KOPT-K1 (cell line): ENCODE data around the gene PHACTR3.

Experiments used
- H3K27ac ChIP-seq: fragments of 200-600 bp; sonication (generic); 2 replicates; pipeline ENCODE4 v1.5.1; 2016; ENCODE audit warnings: antibody characterized with exemption, mild to moderate bottlenecking, low read depth, low read length; ENCODE audit not compliant: poor library complexity, severe bottlenecking
- H3K36me3 ChIP-seq: fragments of 200-600 bp; sonication (generic); 2 replicates; pipeline ENCODE4 v1.5.1; 2017; ENCODE audit warnings: antibody characterized with exemption, mild to moderate bottlenecking, low read length, moderate library complexity; ENCODE audit not compliant: insufficient read depth
- H3K9me3 ChIP-seq: fragments of 200-600 bp; sonication (generic); 2 replicates; pipeline ENCODE4 v1.5.1; 2017; ENCODE audit warnings: antibody characterized with exemption, low read length, mild to moderate bottlenecking; ENCODE audit not compliant: insufficient read depth, poor library complexity, severe bottlenecking

The PHACTR3 gene

DNA sequence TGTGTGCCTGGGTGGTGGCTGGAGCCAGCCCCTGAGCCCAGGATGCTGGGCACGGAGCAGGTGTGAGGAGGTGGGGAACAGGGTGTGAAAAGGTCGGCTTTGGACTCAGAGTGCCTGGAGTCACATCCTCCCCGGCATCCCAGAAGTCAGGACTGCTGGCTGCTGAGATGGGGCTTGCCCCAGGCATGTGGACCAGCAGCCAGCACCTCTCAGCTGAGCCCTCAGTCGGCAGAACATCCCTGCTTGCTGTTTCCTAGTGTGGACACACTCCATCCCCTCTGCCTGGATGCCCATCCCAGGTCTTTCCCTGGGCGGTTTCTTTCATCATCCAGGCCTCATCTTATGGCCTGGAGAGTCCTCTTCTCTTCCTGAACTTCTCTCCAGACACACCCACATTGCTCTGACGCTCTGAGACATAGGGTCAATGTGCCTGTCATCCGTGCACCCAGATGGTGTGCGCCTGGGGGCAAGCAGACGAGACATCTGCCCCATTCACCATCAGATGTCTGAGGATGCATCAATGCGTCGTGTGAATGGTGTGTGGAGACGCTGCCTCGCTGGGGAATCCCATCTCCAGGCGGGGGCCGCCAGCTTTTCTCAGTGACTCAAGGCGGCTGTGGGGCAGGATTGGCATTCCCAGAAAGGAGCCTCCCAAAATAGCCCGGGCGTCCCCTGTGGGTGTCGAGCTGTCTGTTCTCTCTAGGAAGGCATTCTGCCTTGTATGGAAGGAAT lies 224.9 kb downstream of the PHACTR3 start:
- H3K36me3 ChIP-seq = peaks cover 36% of the 10 kb centered on the region
- H3K27ac ChIP-seq = no peak overlapping the region

DNA sequence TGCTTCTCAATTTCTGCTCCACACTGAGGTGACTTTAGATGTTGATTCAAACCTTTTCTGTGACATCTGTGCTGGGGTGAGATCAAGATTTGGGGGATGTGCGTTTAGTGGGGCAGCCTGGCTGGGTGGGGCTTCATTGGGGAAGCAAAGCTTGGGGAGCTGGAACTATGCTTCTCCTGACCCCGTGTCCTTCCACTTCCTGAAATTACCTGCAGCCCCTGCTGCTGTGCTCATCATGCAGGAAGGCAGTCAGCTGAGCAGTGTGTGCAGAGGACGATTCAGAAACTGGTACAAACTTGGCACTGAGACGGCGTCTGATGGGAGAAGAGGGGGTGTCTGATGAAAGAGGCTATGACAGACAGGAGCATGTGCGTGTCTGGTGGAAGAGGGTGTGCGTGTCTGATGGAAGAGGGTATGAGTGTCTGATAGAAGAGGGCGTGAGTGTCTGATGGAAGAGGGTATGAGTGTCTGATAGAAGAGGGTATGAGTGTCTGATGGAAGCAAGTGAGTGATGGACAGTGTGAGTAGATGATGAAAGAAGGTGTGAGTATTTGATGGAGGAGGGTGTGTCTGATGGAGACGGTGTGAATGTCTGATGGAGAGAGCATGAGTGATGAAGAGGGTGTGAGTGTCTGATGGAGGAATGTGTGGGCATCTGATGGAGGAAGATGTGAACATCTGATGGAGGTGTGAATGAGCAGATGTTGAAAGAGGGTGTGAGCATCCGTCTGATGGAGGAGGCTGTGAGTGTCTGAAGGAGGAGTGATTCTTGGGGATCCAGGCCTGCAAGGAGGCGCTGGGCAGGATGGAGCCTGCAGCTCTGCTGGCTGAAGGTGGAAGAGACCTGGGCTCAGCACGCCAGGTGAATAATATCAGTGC lies 225.7 kb downstream of the PHACTR3 start:
- no peaks in the 10 kb centered on the region for H3K9me3 ChIP-seq
- peaks cover 29% of the 10 kb centered on the region; the same call in 1 of the 2 replicates for H3K36me3 ChIP-seq
- no peak overlapping the region for H3K27ac ChIP-seq

More for the DNA sequence above, 224.9 kb downstream of the PHACTR3 start:
- H3K9me3 ChIP-seq = no peaks in the 10 kb centered on the region

DNA sequence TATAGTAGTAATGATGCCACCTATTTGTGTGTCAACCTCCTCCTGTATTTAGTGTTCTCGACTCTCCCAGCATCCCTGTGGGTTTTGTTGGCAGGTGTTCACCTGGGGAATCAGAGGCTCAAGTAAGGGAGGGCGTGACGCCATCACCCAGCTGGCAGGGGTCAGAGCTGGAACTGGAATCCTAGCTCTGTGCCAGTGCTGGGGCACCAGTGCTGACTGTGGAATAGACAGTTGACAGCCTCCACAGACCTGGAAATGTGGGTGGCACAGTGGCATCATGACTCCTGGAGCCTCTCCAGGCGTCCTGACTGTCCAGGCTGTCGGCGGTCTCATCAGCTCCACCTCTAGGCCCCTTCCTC lies 226.3 kb downstream of the PHACTR3 start:
- no peaks in the 10 kb centered on the region for H3K9me3 ChIP-seq
- H3K36me3 ChIP-seq = peaks cover 28% of the 10 kb centered on the region; the same call in 1 of the 2 replicates
- H3K27ac ChIP-seq = no peak overlapping the region

DNA sequence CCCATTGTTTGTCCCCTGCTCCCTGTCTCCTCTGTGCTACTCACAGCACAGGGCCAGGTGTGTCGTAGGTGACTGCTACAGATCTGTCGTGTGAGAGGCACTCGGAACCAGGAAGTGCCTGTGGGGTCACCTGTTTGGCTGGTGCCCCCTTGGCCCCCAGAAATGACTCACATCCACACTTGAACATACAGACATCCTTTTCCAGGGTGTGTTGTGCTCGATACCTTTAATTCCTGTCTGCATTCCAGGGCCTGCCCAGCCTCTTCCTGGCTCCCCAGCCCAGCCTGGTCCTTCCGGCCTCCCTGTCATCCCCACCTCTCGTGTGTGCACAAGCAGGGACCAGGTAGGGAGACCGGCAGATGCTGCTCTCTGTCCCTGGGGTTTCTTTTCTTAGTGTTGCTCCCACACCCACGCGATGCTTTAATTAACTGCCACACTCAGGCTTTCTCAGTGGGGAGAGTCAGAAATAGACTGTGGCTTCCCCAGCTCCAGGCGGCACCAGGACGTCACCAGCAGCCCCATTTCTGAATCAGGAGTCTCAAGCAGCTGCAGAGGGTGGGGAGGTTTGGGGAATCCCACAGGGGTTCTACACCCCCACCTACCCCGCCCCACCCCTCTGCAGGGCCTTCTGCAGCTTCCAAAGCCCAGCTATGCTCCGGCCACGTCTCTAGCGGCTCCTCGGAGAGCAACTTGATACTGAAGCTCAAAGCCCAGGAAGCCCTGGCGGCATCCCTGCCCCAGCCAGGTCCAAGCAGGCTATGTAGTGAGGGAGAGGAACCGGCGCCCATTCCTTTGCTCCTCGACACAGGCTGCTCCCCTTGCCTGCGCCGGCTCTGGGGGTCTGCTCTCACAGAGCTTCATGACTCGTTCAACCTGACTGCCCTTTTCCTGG lies 226.9 kb downstream of the PHACTR3 start:
- H3K27ac ChIP-seq = no peak overlapping the region
- peaks cover 34% of the 10 kb centered on the region for H3K36me3 ChIP-seq
- H3K9me3 ChIP-seq = no peaks in the 10 kb centered on the region

DNA sequence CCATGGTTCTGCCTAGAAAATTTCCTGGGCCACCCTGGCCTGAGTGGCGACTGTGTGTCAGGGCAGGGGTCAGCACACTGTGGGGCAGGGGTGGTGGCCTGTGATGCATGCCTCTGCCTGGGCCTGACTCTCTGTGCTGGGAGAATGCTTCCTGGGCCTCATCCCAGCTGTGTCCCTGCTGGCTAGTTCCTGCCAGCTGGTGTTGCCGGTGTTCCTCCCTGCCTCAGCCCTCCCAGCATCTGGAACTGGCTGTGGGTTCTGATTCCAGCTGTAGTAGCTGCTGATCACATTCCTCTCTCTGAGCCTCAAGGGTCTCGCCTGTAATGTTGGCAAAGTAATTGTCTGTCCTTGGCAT lies 227.6 kb downstream of the PHACTR3 start:
- no peaks in the 10 kb centered on the region for H3K9me3 ChIP-seq
- H3K36me3 ChIP-seq = peaks cover 36% of the 10 kb centered on the region
- no peak overlapping the region for H3K27ac ChIP-seq

DNA sequence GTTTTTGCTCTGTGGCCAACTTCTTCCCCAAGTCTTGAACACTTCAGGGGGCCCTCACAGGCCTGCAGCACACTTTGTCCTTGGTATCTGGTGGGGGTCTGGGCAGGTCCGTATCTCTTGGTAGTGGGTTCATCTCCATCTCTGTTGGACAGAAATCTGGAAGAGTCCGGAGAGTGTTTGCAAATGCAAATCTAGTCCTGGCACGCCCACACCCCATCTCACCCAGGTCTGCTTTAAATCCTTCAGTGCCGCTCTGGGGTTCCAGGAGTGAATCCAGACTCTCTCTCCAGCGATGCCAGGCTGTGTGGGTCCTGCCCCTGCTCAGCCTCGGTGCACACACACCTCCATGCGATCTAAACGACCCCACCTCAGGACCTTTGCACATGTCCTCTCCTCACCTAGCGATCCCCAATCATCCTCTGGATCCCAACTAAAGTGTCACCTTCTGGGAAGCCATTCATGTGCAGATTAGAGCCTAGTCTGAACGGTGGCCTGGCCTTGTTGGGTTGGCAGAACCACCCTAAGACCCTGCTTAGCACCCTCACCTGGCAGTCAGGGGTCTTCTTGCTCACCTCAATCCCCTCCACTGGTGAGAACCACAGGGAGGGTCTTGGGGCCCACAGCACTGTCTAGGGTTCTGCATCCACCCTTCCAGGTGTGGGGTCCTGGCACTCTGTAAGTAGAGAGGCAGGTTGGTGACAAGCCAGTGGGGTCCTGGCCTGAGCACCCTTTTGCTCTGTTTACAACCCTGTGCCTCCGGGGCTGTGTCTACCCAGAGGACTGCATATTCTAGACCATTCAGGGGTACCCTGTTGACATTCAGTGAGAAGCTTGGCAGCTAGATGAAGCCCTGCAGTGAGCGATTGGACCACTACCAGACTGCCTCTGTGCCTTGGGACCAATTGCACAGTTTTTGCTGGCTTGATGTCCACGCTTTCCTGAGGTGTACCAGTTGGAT lies 228.3 kb downstream of the PHACTR3 start:
- Histone ChIP-seq H3K27ac (no peak overlapping the region), H3K9me3 (no peaks in the 10 kb centered on the region), H3K36me3 (peaks cover 40% of the 10 kb centered on the region)

DNA sequence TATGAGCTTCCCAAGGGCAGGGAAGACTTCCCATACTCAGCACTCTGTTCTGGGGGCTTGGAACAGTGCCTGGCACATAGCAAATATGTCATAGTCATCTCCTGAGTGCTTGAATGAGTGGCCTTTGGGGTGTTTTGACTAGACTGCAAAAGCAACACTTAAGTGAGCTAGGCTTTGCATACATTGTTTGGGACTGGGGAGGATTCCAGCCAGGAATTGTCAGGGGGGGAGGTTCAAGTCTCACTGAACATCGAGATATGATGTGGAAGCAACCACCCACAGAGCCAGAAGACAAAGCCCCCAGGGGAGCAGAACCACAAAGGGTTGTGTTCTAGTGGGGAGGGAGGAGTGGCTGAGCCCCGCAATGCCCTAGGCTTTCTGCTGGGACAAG lies 230.7 kb downstream of the PHACTR3 start:
- Histone ChIP-seq H3K36me3 (peaks cover 60% of the 10 kb centered on the region), H3K27ac (no peak overlapping the region), H3K9me3 (no peaks in the 10 kb centered on the region)

DNA sequence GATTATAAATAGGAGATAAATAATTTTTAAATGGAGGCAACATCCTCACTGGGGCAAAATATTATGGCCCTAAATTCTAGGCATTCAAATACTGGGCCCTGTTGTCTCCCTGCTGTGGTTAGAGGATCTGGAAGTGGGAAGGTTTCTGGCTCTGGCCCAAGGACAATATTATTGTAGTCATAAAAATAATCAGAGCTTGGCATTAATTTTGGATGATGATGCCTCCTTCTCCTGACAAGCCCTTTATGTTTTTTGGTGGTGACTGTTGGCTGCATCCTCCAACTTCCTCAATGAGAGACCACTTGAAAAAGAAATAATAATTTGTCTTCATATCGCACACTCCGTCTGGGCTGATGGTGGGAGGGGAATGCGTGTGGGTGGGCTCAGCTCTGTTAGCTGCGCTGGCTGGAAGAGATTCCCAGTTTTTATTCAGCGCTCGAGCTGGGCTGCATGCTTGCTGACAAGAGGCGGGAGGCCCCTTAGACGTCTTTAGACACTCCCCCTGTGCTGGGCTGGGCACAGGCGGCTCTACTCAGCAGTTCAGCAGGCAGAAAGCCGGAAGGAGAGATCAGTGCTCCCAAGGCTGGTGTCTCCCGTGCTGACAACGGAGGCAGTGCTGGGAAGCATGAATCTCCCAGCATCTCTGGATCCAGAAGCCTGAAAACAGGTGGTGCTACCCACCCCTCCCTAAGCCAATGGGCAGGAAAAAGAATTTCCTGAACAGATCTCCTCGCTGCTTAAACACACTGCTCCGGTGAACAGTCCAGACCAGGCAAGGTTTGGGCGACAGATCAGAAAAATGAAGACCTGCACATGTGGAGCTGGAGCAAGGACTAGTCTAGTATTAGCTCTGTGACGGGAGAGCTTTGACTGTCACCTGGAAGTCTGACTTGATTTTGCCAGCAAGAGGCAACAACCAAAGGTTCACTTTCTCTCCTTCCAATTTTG lies 231.4 kb downstream of the PHACTR3 start:
- H3K36me3 ChIP-seq = peaks cover 66% of the 10 kb centered on the region
- no peak overlapping the region for H3K27ac ChIP-seq
- H3K9me3 ChIP-seq = no peaks in the 10 kb centered on the region

DNA sequence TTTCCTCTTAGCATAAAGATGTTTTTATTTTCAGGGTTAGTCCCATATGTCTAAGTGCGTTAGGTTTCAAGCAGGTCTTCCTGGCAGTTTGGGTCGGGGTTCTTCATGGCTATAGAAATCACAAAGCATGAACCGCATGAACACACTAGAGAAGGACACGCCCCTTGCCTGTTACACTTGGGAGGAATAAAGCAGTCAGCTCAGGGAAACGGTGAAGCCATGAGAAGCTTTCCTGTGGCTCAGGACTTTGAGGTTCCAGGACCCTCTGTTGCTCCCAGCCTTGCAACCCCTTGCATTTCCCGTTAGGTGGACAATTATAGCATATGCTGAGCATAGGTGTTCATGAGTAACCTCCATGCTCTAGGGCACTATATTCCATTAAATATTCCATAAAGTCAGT lies 232.4 kb downstream of the PHACTR3 start:
- H3K9me3 ChIP-seq = no peaks in the 10 kb centered on the region
- H3K27ac ChIP-seq = no peak overlapping the region
- H3K36me3 ChIP-seq = peaks cover 77% of the 10 kb centered on the region

DNA sequence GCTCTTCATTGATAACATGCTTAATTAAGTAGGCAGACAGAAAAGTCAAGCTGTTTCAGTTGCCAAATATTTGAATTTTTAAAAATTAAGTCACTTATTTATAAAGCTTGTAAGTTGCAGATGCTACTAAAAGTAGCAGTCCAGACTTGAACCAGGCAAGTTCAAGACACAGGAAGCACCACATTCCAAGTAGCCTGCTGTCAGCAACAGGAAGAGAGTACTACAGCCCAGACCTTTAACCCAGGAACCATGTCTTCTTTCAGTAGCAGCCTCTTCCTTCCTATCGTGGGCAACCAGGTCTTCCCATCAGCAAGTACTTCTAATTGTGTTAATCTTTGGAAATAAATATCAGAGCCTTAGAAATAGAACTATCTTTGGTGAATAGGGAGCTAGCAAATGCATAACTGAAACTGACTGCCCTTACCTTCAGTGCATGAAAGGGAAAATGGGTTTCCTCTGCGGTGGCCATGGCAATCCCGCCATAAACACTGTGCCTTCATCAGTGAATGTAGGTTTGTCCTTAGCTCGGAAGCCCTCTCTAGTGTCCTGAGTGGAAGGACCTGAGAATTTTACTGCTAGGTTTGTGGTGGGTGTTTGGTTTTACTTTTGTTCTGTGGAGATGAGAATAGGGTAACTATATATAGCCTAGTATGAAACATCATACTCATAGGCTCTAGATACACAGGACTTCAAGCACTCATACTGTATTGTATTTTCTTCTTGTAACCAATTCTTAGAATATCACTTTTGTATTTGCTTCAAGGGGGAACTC lies 233.5 kb downstream of the PHACTR3 start:
- Histone ChIP-seq H3K9me3 (no peaks in the 10 kb centered on the region), H3K27ac (no peak overlapping the region)

DNA sequence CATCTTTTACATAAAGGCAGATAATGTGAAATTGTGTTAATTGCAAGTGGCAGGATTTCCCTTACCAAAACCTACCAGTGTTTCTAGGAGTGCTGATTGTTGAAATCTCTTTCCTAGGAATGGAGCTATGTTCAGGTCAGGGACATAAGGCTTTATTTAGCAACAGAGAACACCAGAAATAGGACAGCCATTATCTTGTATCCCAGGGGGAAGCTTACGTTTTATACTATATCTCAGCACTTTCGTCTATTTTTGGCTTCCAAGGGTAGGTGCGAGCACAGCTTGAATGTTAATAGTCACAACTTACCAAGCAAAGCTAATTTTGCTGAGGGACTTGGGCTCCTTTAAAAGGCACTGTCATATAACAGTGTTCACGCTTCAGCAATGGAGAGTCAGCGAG lies 235.1 kb downstream of the PHACTR3 start:
- Histone ChIP-seq H3K36me3 (peaks cover 86% of the 10 kb centered on the region), H3K27ac (no peak overlapping the region), H3K9me3 (no peaks in the 10 kb centered on the region)

More for the DNA sequence above, 233.5 kb downstream of the PHACTR3 start:
- peaks cover 78% of the 10 kb centered on the region for H3K36me3 ChIP-seq

DNA sequence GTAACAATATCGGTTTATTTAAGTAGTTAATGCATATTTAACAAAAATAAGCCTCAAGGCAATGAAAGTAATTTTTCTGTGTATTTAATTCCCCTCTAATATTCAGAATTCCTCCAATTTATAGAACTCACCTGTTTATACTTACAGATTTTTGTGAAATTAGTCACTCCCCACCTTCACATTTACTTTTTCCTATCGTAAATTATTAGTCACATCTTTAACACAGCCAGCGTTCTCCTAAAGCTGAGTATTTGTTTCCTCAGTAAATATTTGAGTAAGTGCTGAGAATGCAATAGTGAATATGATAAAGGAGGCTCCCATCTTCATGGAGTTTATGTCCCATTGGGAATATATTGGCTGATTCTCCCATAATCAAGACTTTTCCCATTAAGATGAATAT lies 241.1 kb downstream of the PHACTR3 start:
- H3K27ac ChIP-seq = no peak overlapping the region
- no peaks in the 10 kb centered on the region for H3K9me3 ChIP-seq
- H3K36me3 ChIP-seq = peaks cover 85% of the 10 kb centered on the region

DNA sequence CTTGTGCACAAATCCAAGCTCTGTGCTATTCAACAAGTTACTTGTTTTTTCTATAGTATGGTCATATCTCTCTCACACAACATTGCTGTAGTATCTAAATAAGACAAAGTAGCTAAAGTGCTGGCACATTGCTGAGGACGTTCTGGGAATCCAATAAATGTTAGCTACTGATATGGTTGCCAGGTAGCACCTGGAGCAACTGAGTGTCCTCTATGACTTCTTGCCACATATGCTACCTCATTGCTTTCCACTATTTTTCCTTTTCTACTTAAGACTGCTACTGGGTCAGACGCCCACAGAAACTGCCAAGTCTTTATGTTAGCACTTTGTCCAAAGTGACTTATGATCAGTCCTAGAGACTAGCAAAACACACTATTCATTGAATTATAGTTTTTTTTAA lies 243.8 kb downstream of the PHACTR3 start:
- Histone ChIP-seq H3K36me3 (peaks cover 71% of the 10 kb centered on the region), H3K9me3 (no peaks in the 10 kb centered on the region), H3K27ac (no peak overlapping the region)
